NT2/D1 (cell line): Measurements from ENCODE around the gene KRTAP1-3.

Experiments used
- SUZ12 ChIP-seq: IDR thresholded peaks from 2 replicates; pipeline ENCODE4 v1.6.1; 2011; ENCODE audit not compliant: insufficient read length, insufficient read depth; ENCODE audit errors: extremely low read depth
- ZNF274 ChIP-seq: IDR thresholded peaks from 2 replicates; pipeline ENCODE4 v1.6.1; 2011; ENCODE audit warnings: mild to moderate bottlenecking, low read depth, low read length

- TF ChIP-seq ZNF274 (no peak), SUZ12 (no peak)
Measured at GRCh38 chr17:41024697-41025096, 10.0 kb downstream of the KRTAP1-3 start.
